ENCODE data around the gene SHC4. TPM values are rescaled to one million over a fixed set of nuclear protein-coding genes. Genes with fewer than 3 reads are reported as not detected.
"Not testable (repeated sequence)": the region's sequence is repeated elsewhere in the genome, so short reads cannot be mapped to it uniquely, and the experiment has no call there.

SHC4 gene
- total RNA-seq, 1 donor from 2014 or later: 35.6 TPM

DNA sequence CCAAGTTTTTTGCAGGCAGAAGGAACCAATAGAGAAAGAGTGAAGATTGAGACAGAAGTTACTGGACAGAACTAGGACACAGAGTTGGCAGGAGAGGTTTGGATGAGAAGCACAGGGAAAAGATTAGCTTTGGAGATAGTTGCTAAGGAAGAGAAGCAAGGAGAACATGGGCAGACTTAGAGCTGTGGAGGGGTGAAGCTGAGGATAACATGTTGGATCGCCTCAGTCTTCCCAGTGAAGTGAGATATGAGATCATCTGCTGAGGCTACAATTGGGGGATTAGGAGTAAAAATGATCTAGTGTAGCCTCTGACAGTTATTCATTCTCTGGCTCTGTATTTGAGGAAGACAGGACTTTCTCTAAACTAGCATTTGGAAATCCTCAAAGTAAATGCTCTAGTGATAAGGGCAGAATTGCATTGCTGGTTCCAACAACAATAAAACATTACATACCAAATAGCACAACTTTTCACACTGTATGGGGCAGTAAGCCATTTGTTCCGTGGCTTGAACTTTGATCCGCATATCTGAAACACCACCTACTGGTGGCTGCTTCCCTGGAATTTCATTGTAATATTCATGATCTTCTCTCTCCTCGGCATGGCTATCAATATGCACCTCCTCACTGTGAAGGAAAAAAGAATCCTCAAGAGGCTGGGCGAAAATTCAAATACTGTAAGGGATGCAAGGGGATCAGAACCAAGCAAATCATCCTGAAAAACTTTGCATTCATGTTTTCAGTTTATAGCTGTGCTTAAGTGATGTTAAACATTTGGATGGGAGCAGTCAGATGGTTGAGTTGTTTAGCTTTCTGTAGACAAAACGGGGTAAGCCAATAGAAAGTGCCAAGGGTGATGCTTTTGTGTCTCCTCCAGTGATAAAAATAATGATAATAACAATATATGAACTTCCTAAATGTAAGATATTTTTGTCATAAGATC is 107.9 kb downstream of the SHC4 start:
- Mint-ChIP-seq H3K9me3 (ENCODE audit: low read depth) (no peaks in the 10 kb centered on the region), H3K4me3 (ENCODE audit: unreplicated experiment) (no peak overlapping the region), H3K4me1 (ENCODE audit: low read depth) (peaks cover 39% of the 10 kb centered on the region), H3K27ac (ENCODE audit: unreplicated experiment) (peak overlapping the region; percentile 79), H3K27me3 (ENCODE audit: low read depth) (no peaks in the 10 kb centered on the region), H3K36me3 (ENCODE audit: low read depth) (peaks cover 22% of the 10 kb centered on the region)
- TF ChIP-seq, protein P1, sequence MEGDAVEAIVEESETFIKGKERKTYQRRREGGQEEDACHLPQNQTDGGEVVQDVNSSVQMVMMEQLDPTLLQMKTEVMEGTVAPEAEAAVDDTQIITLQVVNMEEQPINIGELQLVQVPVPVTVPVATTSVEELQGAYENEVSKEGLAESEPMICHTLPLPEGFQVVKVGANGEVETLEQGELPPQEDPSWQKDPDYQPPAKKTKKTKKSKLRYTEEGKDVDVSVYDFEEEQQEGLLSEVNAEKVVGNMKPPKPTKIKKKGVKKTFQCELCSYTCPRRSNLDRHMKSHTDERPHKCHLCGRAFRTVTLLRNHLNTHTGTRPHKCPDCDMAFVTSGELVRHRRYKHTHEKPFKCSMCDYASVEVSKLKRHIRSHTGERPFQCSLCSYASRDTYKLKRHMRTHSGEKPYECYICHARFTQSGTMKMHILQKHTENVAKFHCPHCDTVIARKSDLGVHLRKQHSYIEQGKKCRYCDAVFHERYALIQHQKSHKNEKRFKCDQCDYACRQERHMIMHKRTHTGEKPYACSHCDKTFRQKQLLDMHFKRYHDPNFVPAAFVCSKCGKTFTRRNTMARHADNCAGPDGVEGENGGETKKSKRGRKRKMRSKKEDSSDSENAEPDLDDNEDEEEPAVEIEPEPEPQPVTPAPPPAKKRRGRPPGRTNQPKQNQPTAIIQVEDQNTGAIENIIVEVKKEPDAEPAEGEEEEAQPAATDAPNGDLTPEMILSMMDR (IDR thresholded peaks at IDR 0.05): peak; percentile 79
- DNase-seq (ENCODE audit: low spot score): no peak

DNA sequence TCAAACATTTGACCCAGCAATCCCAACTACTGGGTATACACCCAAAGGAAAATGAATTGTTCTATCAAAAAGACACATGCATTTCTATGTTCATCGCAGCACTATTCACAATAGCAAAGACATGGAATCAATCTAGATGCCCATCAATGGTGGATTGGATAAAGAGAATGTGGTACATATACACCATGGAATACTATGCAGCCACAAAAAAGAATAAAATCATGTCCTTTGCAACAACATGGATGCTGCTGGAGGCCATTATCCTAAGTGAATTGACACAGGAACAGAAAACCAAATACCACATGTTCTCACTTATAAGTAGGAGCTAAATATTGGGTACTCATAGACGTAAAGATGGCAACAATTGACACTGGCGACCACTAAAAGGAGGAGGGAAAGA is 109.3 kb downstream of the SHC4 start:
- H3K9me3 Mint-ChIP-seq (ENCODE audit: low read depth); DNase-seq (ENCODE audit: low spot score); H3K4me3 Mint-ChIP-seq (ENCODE audit: unreplicated experiment); H3K27ac Mint-ChIP-seq (ENCODE audit: unreplicated experiment); H3K27me3 Mint-ChIP-seq (ENCODE audit: low read depth): not testable (repeated sequence)
- H3K4me1 Mint-ChIP-seq (ENCODE audit: low read depth): peaks cover 37% of the 10 kb centered on the region
- peaks cover 22% of the 10 kb centered on the region for H3K36me3 Mint-ChIP-seq (ENCODE audit: low read depth)

DNA sequence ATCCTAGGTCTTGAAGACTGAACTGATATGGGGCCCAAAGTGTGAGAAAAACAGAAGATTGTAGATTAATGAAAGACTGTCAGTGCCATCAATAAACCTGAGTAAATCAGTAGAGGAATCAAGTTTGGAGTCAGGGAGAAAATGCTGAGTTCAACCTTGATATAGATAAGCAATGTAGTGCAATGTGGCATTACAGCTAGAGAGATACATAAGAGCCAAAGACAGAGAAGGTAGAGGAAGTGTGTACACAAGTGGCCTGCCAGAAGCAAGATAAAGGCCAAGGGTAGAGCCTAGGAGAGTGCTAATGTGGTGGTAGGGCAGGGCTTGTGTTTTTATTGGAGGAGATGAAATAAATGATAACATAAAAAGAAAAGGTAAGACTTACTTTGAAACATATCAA is 111.8 kb downstream of the SHC4 start:
- Mint-ChIP-seq H3K36me3 (ENCODE audit: low read depth) (peaks cover 29% of the 10 kb centered on the region), H3K9me3 (ENCODE audit: low read depth) (no peaks in the 10 kb centered on the region), H3K4me1 (ENCODE audit: low read depth) (peaks cover 19% of the 10 kb centered on the region), H3K4me3 (ENCODE audit: unreplicated experiment) (no peak overlapping the region), H3K27ac (ENCODE audit: unreplicated experiment) (no peak overlapping the region), H3K27me3 (ENCODE audit: low read depth) (no peaks in the 10 kb centered on the region)
- DNase-seq (ENCODE audit: low spot score): no peak
- TF ChIP-seq, protein P1 (IDR thresholded peaks at IDR 0.05): no peak

DNA sequence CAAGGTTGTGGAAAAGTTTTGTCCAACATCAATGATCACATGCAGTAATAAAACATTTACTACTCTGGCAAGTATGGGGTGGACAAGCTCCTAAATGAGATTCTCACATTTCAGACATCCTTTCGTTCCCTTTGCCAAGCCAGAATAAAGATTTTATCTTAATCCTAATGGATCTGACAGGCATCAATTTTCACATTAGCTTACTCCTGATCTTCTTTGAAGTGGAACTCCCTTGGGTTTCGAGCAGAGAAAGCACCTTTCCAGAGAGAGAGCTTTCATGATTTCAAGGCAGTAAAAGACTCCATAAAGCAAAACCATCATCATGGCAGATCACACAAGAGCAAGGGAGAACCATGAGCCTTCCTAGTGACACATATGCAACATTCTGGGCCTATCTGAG is 113.1 kb downstream of the SHC4 start:
- Mint-ChIP-seq H3K27ac (ENCODE audit: unreplicated experiment) (no peak overlapping the region), H3K4me3 (ENCODE audit: unreplicated experiment) (no peak overlapping the region), H3K4me1 (ENCODE audit: low read depth) (peaks cover 6% of the 10 kb centered on the region), H3K9me3 (ENCODE audit: low read depth) (no peaks in the 10 kb centered on the region), H3K36me3 (ENCODE audit: low read depth) (peaks cover 31% of the 10 kb centered on the region), H3K27me3 (ENCODE audit: low read depth) (no peaks in the 10 kb centered on the region)
- no peak for DNase-seq (ENCODE audit: low spot score)
- TF ChIP-seq, protein P1 (IDR thresholded peaks at IDR 0.05): no peak

DNA sequence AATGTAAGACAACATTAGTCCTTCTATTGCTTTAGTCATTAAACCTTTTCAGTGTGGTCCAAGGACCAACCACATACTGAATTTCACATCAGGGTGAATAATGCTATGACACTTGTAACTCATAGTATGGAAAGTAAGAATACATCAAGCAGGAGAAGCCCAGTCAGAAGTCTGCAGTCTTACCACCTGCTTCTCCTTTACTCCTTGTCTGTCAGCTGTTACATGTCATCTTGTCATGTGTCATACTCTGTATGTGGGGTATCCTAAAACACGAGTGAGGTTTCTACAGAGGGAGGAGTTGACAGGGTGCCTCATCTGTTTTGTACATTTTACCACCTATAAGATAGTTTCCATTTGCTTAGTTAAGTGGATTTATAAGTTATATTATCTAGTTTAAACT is 118.6 kb downstream of the SHC4 start:
- H3K4me3 Mint-ChIP-seq (ENCODE audit: unreplicated experiment): no peak overlapping the region
- peaks cover 27% of the 10 kb centered on the region for H3K36me3 Mint-ChIP-seq (ENCODE audit: low read depth)
- no peaks in the 10 kb centered on the region for H3K4me1 Mint-ChIP-seq (ENCODE audit: low read depth)
- TF ChIP-seq, protein P1 (IDR thresholded peaks at IDR 0.05): no peak
- no peak for DNase-seq (ENCODE audit: low spot score)
- no peaks in the 10 kb centered on the region for H3K27me3 Mint-ChIP-seq (ENCODE audit: low read depth)
- no peaks in the 10 kb centered on the region for H3K9me3 Mint-ChIP-seq (ENCODE audit: low read depth)
- no peak overlapping the region for H3K27ac Mint-ChIP-seq (ENCODE audit: unreplicated experiment)
